DMS 273 treated with DMSO at 0.1 percent for 48 hours (cell line): ENCODE measurements around the gene HECTD2.
"Not testable (repeated sequence)": the region's sequence is repeated elsewhere in the genome, so short reads cannot be mapped to it uniquely, and the experiment has no call there.

ENCODE experiments used
- DNase-seq: peaks from one replicate; lab custom pipeline; 2025; lab: John Stamatoyannopoulos, UW

The HECTD2 gene

DNA sequence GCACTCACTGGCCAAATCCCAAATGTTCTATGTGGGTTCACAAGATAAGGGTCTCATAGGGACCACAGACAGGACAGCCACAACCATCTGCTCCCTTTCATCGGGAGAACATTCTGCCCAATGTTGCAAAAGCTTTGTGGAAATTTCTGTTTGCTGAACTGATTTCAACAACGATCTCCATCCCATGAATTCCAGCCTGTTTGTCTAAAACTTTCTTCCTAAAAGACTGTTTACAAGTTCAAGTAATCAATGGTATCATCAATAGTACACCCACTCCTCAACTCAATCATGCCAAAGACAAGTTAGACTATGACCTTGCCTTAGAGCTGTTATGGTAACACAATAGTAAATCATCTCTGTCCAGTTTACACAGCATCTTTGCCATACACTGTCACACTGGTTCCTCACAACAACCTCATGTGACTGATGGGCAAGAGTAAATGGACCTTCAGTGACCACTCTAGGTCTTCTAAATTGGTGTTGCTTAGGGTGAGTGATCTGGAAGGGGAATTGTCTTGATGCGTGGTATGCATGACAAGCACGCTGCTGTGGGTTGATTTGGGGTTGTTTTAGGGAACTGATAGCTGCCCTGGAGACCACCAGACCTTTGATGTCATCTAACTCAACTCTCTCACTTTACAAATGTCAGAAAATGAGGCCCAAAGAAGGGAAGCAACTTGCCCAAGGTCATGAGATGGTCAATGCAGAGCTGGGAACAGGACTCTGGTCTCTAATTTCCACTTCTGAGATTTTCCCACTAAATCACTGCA is 127.7 kb downstream of the HECTD2 start:
- DNase-seq, result no peak

DNA sequence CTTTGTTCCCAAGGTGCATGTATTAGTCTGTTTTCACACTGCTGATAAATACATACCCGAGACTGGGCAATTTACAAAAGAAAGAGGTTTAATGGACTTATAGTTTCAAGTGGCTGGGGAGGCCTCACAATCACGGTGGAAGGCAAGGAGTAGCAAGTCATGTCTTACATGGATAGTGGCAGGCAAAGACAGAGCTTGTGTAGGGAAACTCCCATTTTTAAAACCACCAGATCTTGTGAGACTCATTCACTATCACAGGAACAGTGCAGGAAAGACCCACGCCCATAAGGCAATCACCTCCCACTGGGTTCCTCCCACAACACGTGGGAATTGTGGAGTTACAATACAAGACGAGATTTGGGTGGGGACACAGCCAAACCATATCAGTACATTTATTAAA is 129.8 kb downstream of the HECTD2 start:
- DNase-seq, result no peak

DNA sequence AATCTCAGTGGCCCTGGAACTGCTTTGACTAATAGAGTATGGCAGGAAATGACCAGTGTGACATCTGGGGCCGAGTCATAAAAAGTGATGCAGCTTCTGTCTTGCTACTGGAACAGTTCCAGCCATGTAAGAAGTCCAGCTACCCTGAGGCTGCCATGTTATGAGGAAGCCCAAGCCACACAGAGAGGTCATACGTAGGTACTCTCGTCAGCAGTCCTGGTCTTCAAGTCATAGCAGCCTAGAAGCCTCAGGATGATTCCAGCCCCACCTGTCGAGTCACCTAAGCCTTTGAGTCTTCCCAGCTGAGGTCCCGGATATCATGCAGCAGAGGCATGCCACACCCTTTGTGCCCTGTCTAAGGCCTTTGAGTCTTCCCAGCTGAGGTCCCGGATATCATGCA is 130.6 kb downstream of the HECTD2 start:
- no peak for DNase-seq

DNA sequence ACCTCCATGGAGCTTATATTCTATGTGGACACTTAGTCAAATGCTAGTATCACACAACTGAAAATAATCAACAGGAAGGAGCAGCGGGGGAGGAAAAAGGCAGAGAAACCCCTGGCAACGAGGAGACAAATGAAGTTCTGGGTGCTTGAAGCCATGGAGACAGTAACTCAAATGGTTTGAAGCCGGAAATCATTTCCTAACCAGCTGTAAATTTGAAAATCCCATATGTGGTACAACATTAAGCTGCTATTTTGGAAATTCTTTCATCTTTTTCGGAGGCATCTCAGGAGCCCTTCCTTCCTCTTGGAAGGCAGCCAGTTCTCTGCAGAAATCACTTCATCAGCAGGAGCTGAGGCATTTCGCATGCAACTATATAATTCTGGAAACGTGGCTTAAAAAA is 131.3 kb downstream of the HECTD2 start:
- DNase-seq, result no peak

DNA sequence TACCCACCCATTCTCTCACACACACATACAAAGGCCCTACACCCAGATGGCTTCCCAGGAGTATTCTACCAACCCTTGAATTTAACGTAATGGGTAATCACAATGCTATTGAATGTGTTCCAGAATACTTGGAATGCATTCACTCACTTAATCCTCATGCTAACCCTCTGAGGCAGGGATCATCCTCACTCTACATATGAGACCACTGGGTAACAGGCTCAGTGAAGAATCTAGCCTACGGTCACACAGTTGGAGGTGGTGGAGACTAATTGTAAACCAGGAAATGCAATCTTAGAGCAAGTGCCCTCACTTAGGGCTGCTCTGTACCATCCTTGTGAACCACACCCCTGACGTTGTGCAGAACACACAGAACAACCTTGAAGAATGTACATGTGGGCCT is 135.2 kb downstream of the HECTD2 start:
- no peak for DNase-seq

DNA sequence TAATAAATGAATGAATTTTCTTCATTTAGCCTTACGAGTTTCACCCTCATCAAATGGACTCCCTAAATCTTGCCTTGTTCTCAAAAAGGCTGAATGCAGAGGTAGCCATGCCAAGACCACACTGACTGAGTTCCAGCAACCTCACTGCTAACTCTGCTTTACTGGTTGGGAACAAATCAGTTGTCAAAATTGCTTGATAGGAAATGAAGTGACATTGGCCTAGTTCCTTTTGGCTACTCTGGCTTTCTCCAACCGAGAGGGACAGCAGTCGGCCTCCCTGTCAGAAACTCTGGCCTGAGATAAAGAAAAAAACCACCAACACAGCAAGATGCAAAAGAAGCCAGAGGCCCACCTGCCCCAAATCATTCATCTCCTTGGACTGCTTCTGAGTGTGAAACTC is 135.7 kb downstream of the HECTD2 start:
- no peak for DNase-seq

DNA sequence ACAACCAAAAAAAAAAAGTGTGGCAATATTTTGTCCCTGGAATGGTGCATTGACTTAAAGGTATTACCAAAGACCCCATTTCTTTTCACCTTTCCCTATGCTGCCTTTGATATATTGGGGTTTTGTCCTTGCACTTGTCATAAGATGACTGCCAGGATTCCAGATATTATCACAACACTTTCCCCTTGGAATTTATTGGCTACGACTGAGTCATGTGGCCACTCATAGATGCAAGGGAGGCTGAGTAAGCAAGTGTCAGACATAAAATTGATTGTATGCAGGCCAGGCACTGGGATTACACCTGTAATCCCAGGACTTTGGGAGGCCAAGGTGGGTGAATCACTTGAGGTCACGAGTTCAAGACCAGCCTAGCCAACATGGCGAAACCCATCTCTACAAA is 139.1 kb downstream of the HECTD2 start:
- no peak for DNase-seq

DNA sequence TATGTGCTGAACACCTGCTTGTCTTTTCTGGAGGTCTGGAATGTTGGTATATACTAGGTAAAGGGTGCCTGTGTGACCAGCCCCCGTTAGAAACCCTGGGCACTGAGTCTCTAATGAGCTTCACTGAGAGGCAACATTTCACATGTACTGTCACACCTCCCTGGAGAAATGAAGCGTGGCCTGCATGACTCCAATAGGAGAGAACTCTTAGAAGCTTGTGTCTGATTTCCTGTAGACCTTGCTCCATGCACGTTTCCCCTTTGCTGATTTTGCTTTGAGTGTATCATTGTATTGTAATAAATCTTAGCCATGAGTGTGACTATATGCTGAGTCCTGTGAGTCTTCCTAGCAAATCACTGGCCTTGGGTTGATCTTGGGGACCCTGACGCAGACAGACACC is 139.9 kb downstream of the HECTD2 start:
- DNase-seq, result no peak

DNA sequence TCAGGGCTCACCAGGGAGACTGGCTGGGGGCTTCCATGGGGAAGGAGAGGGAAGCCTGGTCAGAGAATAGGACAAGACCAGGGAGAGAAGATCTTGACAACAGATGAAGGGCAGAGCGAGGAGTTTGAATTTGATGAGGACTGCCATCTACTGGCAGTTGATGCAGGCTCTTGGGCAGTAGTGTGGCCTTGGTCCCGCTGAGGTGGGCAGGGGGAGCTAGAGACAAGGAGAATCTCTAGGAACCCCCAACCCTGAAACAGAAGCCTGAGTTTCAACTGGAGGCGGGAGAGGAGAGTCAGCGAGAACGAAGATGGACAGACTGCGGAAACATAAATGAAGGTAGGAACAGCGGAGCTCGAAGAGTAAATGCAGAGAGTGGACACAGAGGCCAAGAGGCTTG is 141.7 kb downstream of the HECTD2 start:
- DNase-seq, result peak; percentile 45

DNA sequence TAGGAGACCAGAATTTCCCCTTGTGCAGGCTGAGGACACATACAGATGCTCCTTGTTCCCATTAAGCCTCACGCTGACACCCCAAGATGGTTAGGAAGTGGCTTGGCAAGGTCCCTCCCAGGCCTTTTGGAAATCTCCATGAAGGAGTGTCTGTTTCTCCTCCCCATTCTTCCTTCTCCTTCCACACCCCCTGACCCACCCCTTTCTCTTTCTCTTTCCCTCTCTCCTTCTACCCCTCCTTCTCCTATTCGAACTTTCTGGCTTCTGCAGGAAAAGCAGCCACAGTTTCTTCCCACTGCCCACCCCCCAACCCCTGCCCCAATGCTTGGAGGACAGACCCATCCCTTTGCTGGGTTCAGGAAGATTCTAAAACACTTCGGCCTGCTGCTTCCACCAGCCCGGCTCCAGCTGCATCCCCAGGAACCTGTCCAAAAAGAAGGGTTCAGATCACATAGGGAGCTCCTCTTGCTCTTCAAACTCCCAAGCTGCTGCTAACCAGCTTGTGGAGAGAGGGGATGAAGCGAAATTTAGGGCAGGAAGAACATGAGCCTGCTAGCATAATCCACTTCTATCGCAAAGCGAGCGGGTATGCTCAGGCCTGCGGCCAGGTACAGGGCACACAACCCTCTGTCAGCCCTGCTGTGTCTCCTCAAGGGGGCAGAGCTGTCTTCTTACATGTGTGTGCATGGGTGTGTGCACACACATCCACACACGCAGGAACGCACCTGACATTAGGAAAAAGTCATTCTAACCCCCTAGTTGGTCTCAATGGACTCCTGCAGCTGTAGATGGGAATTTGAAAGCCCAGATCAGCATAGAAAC is 142.3 kb downstream of the HECTD2 start:
- no peak for DNase-seq

DNA sequence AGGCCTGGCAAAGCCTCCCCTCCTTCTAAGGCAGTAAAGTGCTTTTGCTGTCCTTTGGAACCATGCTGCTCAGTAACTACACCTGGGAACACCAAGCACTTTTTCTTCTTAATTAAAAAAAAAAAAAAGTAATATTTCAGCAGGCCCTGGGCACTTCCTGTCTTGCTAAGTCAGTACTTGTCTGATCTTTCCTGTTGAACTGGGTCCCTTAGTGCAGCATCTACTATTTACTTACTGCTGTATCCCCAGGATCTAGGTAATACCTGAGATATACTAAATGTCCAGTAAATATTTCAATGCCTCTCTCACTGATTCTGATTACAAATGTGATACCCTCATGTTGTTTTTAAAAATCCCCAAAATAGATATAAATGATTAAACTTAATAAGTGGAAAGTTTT is 145.3 kb downstream of the HECTD2 start:
- DNase-seq, result no peak

DNA sequence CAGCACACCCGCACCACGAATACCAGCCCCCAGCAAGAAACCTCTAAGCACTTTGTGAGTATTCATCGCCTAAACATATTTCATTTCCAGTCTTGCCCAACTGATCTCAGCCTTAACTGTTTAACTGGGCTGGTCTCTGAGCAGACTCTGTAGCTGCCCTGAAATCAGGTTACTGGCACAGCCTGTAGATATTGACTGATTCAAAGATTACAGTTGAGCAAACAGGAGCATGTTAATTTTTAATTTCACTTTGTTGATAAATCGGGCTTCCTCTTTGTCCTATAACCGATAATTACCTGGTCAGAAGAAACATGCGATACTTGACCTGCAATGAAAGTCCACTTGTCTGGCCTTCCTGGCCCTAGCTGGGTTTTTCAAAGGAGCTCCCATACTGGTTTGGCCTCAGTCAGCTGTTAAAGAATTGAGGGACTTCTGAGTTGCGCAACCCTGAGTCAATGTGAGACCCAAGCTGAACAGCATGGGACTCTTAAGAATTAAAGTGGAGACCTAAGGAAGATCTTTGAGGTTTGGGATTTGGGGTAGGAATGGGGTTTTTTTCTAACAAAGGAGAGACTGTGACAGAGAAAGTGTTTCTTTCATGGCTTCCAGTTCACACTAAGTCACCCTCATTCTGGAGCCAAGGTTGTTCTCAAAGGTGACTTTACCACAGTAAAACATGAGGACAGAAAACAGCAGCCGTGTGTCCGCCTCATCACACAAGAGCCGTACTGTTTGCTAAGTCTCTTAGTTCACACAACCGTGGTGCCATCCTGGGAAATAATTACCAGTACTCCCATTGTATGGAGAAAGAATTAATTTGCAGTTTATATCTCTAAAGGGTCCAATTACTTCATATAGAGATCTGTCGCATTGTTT is 146.8 kb downstream of the HECTD2 start:
- no peak for DNase-seq

DNA sequence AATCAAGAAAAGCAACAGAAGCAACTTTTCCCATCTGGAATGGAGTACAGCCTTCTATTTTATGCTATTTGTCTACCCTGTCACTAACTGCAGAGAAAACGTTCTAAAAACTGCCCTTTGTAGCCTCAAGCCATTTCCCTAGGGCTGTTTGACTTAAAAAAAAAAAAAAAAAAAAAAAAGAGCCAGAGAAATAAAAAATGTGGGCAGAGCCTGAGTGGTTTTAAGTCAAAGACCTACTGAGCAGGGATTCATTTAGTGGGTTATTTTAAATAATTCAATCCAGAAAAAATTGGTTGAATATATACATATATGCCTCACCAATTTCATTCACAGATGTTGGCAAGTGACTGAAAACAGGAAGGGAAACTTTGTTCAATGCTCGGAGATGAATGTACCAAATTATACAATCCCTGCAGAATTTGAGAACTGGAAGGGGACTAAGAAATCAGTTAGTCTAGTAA is 147.5 kb downstream of the HECTD2 start:
- no peak for DNase-seq

DNA sequence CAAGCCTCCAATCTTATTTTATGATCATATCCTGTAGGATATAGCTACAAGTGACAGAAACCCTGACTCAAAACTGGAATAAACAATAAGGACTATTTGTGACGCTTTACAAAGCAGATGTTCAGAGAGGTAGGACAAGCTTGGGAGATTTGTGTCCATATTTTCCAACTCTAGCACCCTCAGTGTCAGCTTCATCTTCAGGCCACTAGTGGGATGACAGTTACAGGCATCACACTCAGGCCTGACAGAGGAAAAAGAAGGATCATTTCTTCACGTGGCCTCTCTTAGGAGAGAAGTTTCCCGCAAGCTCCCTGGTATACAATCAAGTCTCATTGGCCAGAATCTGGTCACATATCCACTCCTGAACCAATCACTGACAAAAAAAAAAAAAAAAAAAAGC is 148.3 kb downstream of the HECTD2 start:
- no peak for DNase-seq

DNA sequence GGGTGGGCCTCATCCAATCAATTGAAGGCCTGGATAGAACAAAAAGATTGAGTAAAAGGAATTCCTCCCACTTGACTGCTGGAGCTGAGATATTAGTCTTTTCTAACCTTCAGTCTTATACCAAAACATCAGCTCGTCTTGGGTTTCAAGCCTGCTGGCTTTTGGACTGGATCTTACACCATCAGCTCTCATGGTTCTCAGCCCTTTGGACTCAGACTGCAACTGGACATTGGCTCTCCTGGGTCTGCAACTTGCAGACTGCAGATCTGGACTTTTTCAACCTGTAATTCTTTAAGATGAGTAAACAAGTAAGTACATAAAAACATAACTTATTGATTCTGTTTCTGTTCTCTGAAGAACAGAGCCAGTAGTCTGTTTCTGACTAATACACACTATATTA is 149.0 kb downstream of the HECTD2 start:
- DNase-seq, result no peak

DNA sequence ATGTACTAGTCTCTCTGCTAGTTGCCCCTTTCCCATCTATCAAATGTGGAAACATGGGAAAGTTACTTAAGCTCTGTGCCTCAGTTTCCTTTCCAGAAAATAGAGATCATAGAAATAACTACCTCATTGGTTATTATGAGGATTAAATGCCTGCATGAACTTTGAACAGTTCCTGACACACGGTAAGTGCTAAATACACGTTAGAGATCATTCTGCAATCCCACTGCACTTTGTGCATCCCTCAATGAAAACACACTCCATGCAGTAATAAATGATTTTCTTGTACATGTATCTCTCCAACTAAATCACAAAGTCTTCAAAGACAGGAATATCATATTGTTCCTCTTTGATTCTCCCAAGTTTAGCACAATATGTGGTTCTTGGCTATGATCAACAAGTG is 149.6 kb downstream of the HECTD2 start:
- no peak for DNase-seq

DNA sequence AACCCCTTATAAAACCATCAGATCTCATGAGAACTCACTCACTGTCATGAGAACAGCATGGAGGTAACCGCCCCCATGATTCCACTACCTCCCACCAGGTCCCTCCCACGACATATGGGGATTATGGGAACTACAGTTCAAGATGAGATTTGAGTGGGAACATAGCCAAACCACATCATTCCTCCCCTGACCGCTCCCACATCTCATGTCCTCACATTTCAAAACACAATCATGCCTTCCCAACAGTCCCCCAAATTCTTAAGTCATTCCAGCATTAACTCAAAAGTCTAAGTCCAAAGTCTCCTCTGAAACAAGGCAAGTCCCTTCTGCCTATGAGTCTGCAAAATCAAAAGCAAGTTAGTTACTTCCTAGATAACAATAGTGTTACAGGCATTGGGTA is 150.7 kb downstream of the HECTD2 start:
- DNase-seq, result not testable (repeated sequence)

DNA sequence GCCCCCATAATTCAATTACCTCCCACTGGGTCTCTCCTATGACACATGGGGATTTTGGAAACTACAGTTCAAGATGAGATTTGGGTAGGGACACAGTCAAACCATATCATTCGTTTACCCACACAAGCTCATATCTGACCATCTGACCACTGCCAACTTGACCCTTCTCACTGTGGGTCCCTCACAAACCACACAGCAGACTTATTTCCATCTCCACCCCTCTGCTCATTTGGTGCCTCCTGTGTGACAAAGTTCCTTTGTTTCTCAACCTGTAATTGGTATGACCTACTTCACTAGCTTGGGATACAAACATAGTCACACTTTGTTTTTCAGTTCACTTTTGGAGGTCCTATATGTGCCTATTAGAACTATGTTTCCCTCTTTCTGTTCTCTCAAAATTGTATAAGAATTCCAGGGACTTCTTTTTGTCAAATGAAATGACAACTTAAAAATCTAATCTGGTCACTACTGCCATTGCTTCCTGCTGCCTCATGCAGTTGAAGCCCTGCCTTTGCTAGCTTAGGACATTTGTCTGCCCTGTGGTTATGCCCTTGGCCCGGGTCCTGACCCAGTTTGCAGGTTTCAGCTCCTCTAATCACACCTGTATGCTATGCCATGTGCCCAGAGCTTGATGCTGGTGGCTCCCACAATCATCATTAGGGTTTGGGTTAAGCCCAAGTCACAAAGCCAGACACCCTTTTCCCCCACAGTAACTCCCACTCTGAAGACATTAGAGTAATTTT is 152.9 kb downstream of the HECTD2 start:
- no peak for DNase-seq

DNA sequence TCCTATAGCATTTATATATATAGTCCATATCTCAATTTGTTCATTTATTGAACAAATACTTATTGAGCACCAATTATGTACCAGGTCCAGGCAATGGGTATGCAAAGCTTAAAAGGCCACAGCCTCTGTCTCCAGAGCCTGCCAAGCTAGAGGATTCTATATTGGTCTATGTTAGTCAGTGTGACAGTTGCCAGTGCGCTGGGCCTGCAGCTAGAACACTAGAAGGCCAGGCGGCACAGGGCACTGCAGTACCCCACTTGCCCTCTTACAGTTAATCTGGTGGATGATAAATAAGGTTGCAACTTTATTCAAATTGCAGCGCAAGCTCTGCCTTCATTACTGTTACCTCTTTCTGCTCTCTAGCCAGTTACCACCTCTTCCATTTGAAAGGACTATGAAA is 153.9 kb downstream of the HECTD2 start:
- no peak for DNase-seq
